ENCODE data around the gene AOC1. TPM values are rescaled to one million over a fixed set of nuclear protein-coding genes. Genes with fewer than 3 reads are reported as not detected.

The AOC1 gene
- total RNA-seq, 1 donor from 2014 or later = under 0.01 TPM

DNA sequence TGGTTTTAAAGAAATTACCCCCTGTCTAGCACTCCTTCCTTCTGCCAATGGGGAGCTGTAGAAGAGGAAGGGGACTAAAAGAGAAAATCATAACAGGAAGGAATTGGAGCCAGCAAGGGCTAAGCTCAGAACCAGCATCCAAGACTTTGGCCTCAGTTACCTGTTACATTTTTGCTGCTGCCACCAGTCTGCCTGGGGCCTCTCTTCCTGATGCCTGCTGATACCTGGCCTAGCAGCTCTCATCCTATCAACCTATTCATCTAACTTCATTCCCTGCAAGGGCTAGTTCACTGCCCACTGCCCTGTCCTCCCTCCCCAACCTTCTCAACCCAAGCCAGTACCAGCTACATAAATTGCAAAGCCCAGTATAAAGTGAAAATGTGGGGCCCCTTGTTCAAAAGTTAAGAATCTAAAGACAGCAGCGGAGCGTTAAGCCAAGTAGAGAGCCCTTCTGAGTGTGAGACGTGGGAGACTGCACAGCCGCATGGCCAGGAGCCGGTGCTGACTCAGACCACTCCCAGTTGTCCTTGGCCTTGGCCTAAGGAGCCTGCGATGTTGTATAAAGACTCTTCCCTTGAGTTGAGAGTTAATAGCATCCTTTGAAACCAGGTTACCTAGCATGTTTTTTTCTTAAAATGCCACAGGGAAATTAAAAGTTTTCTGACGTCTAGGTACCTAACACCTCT lies 13.2 kb upstream of the AOC1 start:
- no peak for DNase-seq (ENCODE audit: low read depth)
- FAIRE-seq = no peak
- Histone ChIP-seq H3K4me3 (ENCODE audit: low read depth, low read length) (no peak overlapping the region), H3K27me3 (ENCODE audit: control insufficient read depth, insufficient read depth, low read length) (no peaks in the 10 kb centered on the region), H3K36me3 (ENCODE audit: control insufficient read depth, insufficient read depth, low read length) (no peaks in the 10 kb centered on the region)
- TF ChIP-seq, protein P1, sequence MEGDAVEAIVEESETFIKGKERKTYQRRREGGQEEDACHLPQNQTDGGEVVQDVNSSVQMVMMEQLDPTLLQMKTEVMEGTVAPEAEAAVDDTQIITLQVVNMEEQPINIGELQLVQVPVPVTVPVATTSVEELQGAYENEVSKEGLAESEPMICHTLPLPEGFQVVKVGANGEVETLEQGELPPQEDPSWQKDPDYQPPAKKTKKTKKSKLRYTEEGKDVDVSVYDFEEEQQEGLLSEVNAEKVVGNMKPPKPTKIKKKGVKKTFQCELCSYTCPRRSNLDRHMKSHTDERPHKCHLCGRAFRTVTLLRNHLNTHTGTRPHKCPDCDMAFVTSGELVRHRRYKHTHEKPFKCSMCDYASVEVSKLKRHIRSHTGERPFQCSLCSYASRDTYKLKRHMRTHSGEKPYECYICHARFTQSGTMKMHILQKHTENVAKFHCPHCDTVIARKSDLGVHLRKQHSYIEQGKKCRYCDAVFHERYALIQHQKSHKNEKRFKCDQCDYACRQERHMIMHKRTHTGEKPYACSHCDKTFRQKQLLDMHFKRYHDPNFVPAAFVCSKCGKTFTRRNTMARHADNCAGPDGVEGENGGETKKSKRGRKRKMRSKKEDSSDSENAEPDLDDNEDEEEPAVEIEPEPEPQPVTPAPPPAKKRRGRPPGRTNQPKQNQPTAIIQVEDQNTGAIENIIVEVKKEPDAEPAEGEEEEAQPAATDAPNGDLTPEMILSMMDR (IDR thresholded peaks at IDR 0.05; ENCODE audit: insufficient read depth, low read length, severe bottlenecking) = no peak

DNA sequence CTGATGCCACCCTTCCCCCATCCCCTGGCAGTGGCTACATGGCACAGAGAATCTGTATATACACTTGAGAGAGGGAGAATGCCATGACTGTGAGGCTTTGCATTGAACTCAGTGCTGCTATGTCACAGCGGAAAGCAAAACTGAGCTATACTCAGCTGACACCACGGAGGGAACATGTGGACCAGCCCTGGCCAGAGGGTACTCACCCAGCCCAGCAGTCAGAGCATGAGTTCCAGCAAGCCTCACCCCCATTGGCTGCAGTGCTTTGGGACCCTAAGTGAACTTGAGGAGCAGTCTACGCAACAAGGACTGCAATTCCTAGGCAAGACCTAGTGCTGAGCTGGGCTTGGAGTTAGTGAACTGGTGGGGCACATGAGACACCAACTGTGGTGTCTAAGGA lies 10.3 kb upstream of the AOC1 start:
- H3K27me3 ChIP-seq (ENCODE audit: control insufficient read depth, insufficient read depth, low read length) = no peaks in the 10 kb centered on the region
- FAIRE-seq = no peak

DNA sequence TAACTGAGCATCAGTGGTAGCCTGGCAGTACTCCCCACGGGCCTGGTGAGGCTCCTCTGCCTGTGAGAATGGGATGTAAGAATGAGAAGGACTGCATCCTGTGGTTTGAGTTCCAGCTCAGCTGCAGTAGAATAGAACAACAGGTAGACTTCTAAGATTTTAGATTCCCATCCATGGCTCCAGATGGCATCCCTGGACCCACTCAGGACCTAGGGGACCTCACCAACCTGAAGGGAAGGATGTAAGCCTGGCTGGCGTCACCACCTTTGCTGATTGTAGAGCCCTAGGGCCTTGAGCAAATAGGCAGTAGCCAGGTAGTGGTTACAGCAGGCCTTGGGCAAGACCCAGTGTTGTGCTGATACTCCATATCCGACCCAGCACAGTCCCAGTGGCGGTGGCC lies 9.6 kb upstream of the AOC1 start:
- H3K4me3 ChIP-seq (ENCODE audit: low read depth, low read length) = no peak overlapping the region
- H3K27me3 ChIP-seq (ENCODE audit: control insufficient read depth, insufficient read depth, low read length) = no peaks in the 10 kb centered on the region
- no peak for DNase-seq (ENCODE audit: low read depth)
- TF ChIP-seq, protein P1 (IDR thresholded peaks at IDR 0.05; ENCODE audit: insufficient read depth, low read length, severe bottlenecking) = no peak
- FAIRE-seq = no peak
- H3K36me3 ChIP-seq (ENCODE audit: control insufficient read depth, insufficient read depth, low read length) = no peaks in the 10 kb centered on the region

More for the DNA sequence above, 10.3 kb upstream of the AOC1 start:
- TF ChIP-seq, protein P1 (IDR thresholded peaks at IDR 0.05; ENCODE audit: insufficient read depth, low read length, severe bottlenecking) = no peak
- Histone ChIP-seq H3K36me3 (ENCODE audit: control insufficient read depth, insufficient read depth, low read length) (no peaks in the 10 kb centered on the region), H3K4me3 (ENCODE audit: low read depth, low read length) (no peak overlapping the region)
- no peak for DNase-seq (ENCODE audit: low read depth)

DNA sequence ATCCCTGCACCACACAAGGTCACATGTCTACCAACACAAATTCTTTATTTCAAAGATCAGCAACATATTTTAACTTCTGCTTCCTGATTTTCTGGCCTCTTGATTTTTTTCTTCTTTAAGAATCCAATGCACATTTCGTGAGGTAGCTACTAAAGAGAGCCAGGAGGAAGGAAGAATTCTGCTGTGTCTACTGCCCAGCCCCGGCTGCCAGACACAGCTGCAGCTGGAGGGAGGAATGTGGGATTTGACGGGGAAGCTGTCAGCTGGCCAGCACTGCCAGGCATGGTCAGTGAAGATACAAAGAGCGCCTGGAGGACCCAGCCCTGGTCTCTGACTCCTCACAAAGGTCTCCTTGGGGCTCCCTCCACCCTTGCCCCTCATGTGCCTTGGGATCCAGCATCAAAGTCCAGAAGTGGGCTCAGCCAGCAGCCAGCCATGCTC lies 6.9 kb upstream of the AOC1 start:
- TF ChIP-seq, protein P1 (IDR thresholded peaks at IDR 0.05; ENCODE audit: insufficient read depth, low read length, severe bottlenecking) = no peak
- no peak overlapping the region for H3K4me3 ChIP-seq (ENCODE audit: low read depth, low read length)
- no peaks in the 10 kb centered on the region for H3K36me3 ChIP-seq (ENCODE audit: control insufficient read depth, insufficient read depth, low read length)
- FAIRE-seq = no peak
- no peaks in the 10 kb centered on the region for H3K27me3 ChIP-seq (ENCODE audit: control insufficient read depth, insufficient read depth, low read length)
- DNase-seq (ENCODE audit: low read depth) = no peak

DNA sequence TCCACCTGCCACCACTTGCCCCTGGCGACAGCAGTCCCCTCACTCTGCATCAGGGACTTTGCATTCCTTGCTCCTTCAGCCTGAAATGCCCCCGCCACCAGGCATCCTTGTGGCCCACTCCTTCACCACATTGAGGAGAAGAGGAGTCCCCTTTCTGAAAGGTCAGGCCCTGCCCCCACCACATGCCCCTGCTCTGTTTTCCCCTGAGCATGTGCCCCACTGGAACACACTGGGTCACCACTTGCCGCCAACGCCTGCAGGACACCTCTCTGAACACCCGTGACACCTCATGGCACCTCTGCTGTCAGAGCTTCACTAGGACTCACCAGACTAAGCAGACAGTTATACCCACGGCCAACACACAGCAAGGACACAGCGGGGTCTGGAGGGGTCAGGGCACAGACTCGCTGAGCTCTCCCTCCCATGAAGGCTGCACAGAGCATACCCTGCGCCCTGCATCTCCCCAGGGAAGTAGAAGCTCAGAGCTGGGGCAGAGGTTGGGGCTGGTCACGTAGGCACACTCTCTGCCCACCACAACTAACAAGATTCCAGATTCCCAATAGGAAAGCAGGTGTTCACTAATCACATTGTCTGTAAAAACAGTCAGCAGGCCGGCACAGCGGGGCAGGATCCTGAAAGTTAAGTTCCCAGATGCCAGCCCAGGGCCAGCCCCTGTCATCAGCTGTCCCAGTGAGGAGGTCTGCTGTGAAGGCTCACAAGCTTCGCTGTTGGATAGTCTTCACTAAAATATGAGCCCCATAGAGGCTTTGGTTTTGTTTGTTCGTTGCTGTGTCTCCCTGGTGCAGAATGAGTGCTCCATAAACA lies 5.8 kb upstream of the AOC1 start:
- no peak for FAIRE-seq
- Histone ChIP-seq H3K27me3 (ENCODE audit: control insufficient read depth, insufficient read depth, low read length) (no peaks in the 10 kb centered on the region), H3K4me3 (ENCODE audit: low read depth, low read length) (no peak overlapping the region), H3K36me3 (ENCODE audit: control insufficient read depth, insufficient read depth, low read length) (no peaks in the 10 kb centered on the region)
- TF ChIP-seq, protein P1 (IDR thresholded peaks at IDR 0.05; ENCODE audit: insufficient read depth, low read length, severe bottlenecking) = no peak
- DNase-seq (ENCODE audit: low read depth) = no peak

All from bronchial epithelial cell (primary cell).